Right lobe of liver (tissue), 6 donors: ENCODE measurements around the gene EIF2D. TPM values are rescaled to one million over a fixed set of nuclear protein-coding genes. Genes with fewer than 3 reads are reported as not detected.

ENCODE experiments used
- ATAC-seq, 4 donors: fragments of 200-7000 bp; cut with Tn5 transposase; one replicate each; pipeline ENCODE4 v1.9.1; 2020; ENCODE audit warnings: mild to moderate bottlenecking in 4 of 4, moderate library complexity in 4 of 4
- DNase-seq, 3 donors: peaks; one replicate each; pipeline ENCODE4 v3.0.0-alpha.2; 2020
- H3K27ac ChIP-seq, 3 donors: fragments of 200-600 bp; one replicate each; pipeline ENCODE4 v1.8.0; 2022
- H3K27me3 ChIP-seq, 2 donors: fragments of 200-600 bp; one replicate each; pipeline ENCODE4 v1.8.0; 2022
- H3K36me3 ChIP-seq, 4 donors: fragments of 200-600 bp; sonication (generic) in 1 of 4; one replicate each; pipeline versions ENCODE4 v1.5.1 to v1.8.0; 2017 to 2022; ENCODE audit warnings: control low read depth in 1 of 4
- H3K4me1 ChIP-seq, 4 donors: fragments of 200-600 bp; sonication (generic) in 1 of 4; one replicate each; pipeline versions ENCODE4 v1.5.1 to v1.8.0; 2017 to 2022; ENCODE audit warnings: control low read depth in 1 of 4
- H3K4me3 ChIP-seq, 3 donors: fragments of 200-600 bp; one replicate each; pipeline ENCODE4 v1.8.0; 2022
- H3K9me3 ChIP-seq, 4 donors: fragments of 200-600 bp; sonication (generic) in 1 of 4; one replicate each; pipeline versions ENCODE4 v1.5.1 to v1.8.0; 2017 to 2022; ENCODE audit warnings: control low read depth in 1 of 4
- POLR2A ChIP-seq: fragments of 450-650 bp; IDR thresholded peaks from one replicate; pipeline ENCODE4 v1.6.1; 2017; ENCODE audit warnings: antibody characterized with exemption, mild to moderate bottlenecking
- WGBS: methylation state at CpG from one replicate; pipeline ENCODE4 v1.1.6; 2018; ENCODE audit warnings: low coverage, low lambda C conversion rate; ENCODE audit not compliant: insufficient coverage; ENCODE audit errors: missing lambda C conversion rate; 5-methylcytosine and 5-hydroxymethylcytosine counted together
- intact Hi-C, 2 donors: fragments of 100-400 bp; cut with DNase I; formaldehyde crosslinking; loops; one replicate each; pipeline versions ENCODE4 v1.11.2 to v1.14.1; 2022
- total RNA-seq, 6 experiments: library from RNA; depleted of rRNA in 2 of 6; stranded (reverse); fragments of >200 nt in 2 of 6; fragmentation: NEBNext Ultra II Directional in 3 of 6; extraction: Animal tissue kit (Norgen Biotek cat#: 25700) in 3 of 6; gene quantifications; one replicate each; pipeline versions ENCODE4 v1.1.0 to v1.2.4, GENCODE V29; 2016 to 2023
- TF ChIP-seq, protein P1 (sequence below), 4 donors: fragments of 200-600 bp in 3 of 4; fragments of 450-650 bp in 1 of 4; IDR thresholded peaks; one replicate each; pipeline versions ENCODE4 v1.5.1 to v1.8.0; 2016 to 2022; ENCODE audit warnings: antibody characterized with exemption in 4 of 4, mild to moderate bottlenecking in 2 of 4
- donor health status: DM: no; HTN: yes; CAD: no.
- donor health status: DM: no; HTN: no; CAD: no.
- donor health status: DM: no; HTN: no; CAD: no.
- donor health status: DM: no; HTN: yes; CAD: no.
- donor health status: DM: no; HTN: yes; CAD: no.

The EIF2D gene
- total RNA-seq, 6 experiments from 2014 or later: 18.4 to 29.3 (median 24.4) TPM

DNA sequence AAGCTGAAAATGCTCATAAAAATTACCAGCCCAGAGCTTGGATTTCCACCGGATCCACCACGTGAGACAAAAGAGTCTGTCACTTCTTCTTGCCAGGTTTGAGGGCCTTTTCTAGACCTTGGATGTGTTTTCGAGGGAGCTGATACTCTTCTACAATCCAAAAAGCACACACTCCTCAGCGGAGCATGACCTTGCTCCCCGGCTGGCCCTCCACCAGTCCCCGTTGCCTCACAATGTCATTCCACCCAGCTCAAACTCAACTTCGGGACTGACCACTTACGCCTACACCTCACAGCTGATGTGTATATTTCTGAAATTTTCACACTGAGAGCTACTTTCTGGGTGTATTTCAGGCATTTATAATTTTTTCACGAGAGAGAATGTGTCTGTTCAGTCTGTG lies 20.6 kb downstream of the EIF2D start:
- intact Hi-C loops: no loop called here
- H3K4me1 ChIP-seq: no peaks in the 10 kb centered on the region
- no peak overlapping the region for H3K27ac ChIP-seq
- 76% methylated on average over 7 of the region's 9 CpGs for WGBS
- ATAC-seq: no peak
- H3K4me3 ChIP-seq: no peak overlapping the region
- H3K9me3 ChIP-seq: no peaks in the 10 kb centered on the region
- H3K36me3 ChIP-seq: peaks cover 2 to 84% (median 23%) of the 10 kb centered on the region in 4 donors
- TF ChIP-seq POLR2A: no peak
- TF ChIP-seq, protein P1, sequence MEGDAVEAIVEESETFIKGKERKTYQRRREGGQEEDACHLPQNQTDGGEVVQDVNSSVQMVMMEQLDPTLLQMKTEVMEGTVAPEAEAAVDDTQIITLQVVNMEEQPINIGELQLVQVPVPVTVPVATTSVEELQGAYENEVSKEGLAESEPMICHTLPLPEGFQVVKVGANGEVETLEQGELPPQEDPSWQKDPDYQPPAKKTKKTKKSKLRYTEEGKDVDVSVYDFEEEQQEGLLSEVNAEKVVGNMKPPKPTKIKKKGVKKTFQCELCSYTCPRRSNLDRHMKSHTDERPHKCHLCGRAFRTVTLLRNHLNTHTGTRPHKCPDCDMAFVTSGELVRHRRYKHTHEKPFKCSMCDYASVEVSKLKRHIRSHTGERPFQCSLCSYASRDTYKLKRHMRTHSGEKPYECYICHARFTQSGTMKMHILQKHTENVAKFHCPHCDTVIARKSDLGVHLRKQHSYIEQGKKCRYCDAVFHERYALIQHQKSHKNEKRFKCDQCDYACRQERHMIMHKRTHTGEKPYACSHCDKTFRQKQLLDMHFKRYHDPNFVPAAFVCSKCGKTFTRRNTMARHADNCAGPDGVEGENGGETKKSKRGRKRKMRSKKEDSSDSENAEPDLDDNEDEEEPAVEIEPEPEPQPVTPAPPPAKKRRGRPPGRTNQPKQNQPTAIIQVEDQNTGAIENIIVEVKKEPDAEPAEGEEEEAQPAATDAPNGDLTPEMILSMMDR (IDR thresholded peaks at IDR 0.05): no peak
- DNase-seq: no peak
- H3K27me3 ChIP-seq: no peaks in the 10 kb centered on the region

DNA sequence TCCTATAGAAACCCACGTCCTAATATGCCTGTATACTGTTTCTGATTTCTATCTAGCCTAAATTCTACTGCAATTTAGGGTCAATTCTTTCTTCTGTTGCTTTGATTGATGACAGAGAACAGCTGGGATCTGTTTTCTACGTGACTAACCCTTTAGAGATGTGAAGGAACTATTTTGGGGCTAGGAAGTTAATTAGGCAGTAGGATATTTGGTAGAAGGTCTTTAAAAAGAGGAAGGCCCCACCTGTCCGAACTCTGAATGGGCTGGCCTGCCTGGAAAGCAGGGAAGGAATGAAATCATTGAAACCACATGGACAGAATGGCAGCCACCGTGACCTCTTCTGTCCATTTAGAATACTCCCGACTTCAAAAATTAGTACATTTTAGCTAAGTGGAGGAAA lies 21.0 kb downstream of the EIF2D start:
- DNase-seq (no peak), ATAC-seq (no peak)
- no peaks in the 10 kb centered on the region for H3K4me1 ChIP-seq
- WGBS: 87% methylated on average over 5 of the region's 5 CpGs
- TF ChIP-seq, protein P1 (IDR thresholded peaks at IDR 0.05): no peak
- TF ChIP-seq POLR2A: no peak
- no peak overlapping the region for H3K4me3 ChIP-seq
- H3K27me3 ChIP-seq: no peaks in the 10 kb centered on the region
- H3K9me3 ChIP-seq: no peaks in the 10 kb centered on the region
- intact Hi-C loops: no loop called here
- H3K36me3 ChIP-seq: peaks cover 2 to 84% (median 22%) of the 10 kb centered on the region in 4 donors
- H3K27ac ChIP-seq: no peak overlapping the region

DNA sequence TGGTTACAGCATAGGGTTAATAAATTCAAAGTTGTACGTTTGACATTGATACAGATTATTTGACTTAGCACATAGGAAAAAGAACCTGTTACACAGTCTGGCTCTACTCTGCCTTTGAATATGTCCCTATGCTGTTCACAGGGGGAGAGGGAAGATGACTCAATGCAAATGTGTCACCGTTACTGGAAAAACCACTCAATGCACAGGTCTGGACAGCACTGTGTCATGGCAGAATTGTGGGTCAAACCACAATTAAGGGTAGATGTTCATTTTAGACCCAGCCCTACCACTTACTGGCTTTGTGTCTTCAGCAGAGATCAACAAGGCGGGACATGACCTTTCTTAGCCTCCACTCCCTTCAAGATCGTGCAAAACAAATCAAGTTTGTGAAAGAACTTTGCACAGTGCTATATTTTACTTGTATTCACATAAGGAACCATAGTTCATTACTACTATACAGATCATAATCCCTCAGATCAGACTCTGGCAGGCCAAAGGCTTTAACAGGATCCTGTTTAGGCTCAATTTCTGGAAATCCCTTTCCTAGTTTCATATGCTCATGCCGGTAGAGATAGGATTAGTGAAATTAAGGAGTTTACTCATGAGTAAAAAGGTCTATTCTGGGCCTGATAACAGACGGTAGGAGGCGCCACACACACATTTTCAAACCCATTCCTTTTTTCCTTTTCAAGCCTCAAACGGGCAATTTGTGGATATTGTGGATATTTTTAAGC lies 22.1 kb downstream of the EIF2D start:
- 50% methylated on average over 8 of the region's 8 CpGs for WGBS
- H3K4me1 ChIP-seq: no peaks in the 10 kb centered on the region
- no peak for DNase-seq
- TF ChIP-seq, protein P1 (IDR thresholded peaks at IDR 0.05): peak in 3 of 4 donors; percentile 21 to 27 (median 22)
- no peak for TF ChIP-seq POLR2A
- peaks cover 2 to 84% (median 22%) of the 10 kb centered on the region in 4 donors for H3K36me3 ChIP-seq
- no peaks in the 10 kb centered on the region for H3K9me3 ChIP-seq
- no peaks in the 10 kb centered on the region for H3K27me3 ChIP-seq
- H3K27ac ChIP-seq: no peak overlapping the region
- H3K4me3 ChIP-seq: no peak overlapping the region
- ATAC-seq: peak in 1 of 4 donors; percentile 35
- intact Hi-C loops: no loop called here

DNA sequence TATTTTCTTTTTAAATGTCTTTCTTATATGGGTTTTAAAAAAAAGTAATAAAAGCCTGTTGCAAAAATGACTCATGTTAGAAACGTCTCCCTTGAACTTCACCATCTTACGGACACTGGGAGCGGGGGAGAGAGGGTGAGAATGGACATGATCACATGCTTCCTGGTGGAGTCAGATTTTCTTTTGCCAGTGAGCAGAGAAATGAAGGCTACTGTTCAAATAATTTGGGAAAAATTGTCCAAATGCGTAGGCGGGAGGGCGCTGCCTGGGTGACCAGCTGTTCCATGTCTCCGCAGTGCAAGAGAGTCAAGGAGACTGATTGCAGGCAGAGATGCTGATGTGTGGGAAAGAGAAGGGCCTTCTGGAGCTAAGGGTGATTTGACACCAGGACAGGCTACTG lies 23.1 kb downstream of the EIF2D start:
- DNase-seq (no peak), ATAC-seq (peak in 1 of 4 donors; percentile 26)
- TF ChIP-seq, protein P1 (IDR thresholded peaks at IDR 0.05): no peak
- TF ChIP-seq POLR2A: no peak
- Histone ChIP-seq H3K9me3 (no peaks in the 10 kb centered on the region), H3K4me1 (no peaks in the 10 kb centered on the region), H3K27ac (no peak overlapping the region), H3K4me3 (no peak overlapping the region), H3K27me3 (no peaks in the 10 kb centered on the region), H3K36me3 (peaks cover 0 to 84% (median 22%) of the 10 kb centered on the region in 4 donors)
- intact Hi-C loops: loop anchor here in 1 of 2 donors (5.0 kb wide), 1 partner anchor 97 kb away; no protein-coding TSS in a partner anchor
- WGBS: 62% methylated on average over 6 of the region's 7 CpGs
